H1 (cell line): ENCODE measurements around the gene BRPF3. TPM values are rescaled to one million over a fixed set of nuclear protein-coding genes. Genes with fewer than 3 reads are reported as not detected.

Experiments used
- CTCF ChIA-PET: fragments of 300-600 bp; sonication (Branson Sonifier 250); formaldehyde crosslinking; loops from one replicate; lab custom pipeline; 2021; ENCODE audit not compliant: partially characterized antibody; lab: Charles Lee
- POLR2A ChIA-PET: fragments of 300-600 bp; sonication (Branson Sonifier 250); formaldehyde crosslinking; loops from one replicate; lab custom pipeline; 2021; ENCODE audit warnings: inconsistent platforms; ENCODE audit not compliant: partially characterized antibody; lab: Charles Lee
- DNase-seq, 2 experiments: peaks; one replicate each; pipeline versions ENCODE4 v3.0.0 to v3.0.0-alpha.2; 2010 to 2022; ENCODE audit warnings: low spot score in 2 of 2, low read depth in 1 of 2, mixed read lengths in 1 of 2
- FAIRE-seq: peaks from 2 replicates; lab custom pipeline; 2011; peaks lifted over from hg19 to GRCh38; lab: Jason Lieb, UNC
- H2AFZ ChIP-seq: 2 replicates; pipeline ENCODE4 v1.8.1; 2012; ENCODE audit warnings: low read length, inconsistent platforms
- H2AK5ac ChIP-seq: 2 replicates; pipeline ENCODE4 v1.6.1; 2013; ENCODE audit warnings: low read depth, low read length
- H2BK120ac ChIP-seq: replicated peaks from 2 replicates; pipeline ENCODE3; 2013; ENCODE audit warnings: low read depth, low read length, inconsistent platforms
- H2BK12ac ChIP-seq: 2 replicates; pipeline ENCODE4 v1.6.1; 2013; ENCODE audit warnings: low read depth, low read length
- H2BK15ac ChIP-seq: 2 replicates; pipeline ENCODE4 v1.6.1; 2013; ENCODE audit warnings: low read length
- H2BK20ac ChIP-seq: 2 replicates; pipeline ENCODE4 v1.6.1; 2013; ENCODE audit warnings: low read length
- H2BK5ac ChIP-seq: 2 replicates; pipeline ENCODE4 v1.6.1; 2013; ENCODE audit warnings: low read depth, low read length
- H3K14ac ChIP-seq: 2 replicates; pipeline ENCODE4 v1.6.1; 2013; ENCODE audit warnings: inconsistent platforms; ENCODE audit not compliant: insufficient read length
- H3K18ac ChIP-seq: 2 replicates; pipeline ENCODE4 v1.6.1; 2013; ENCODE audit warnings: low read length; ENCODE audit errors: extremely low read depth
- H3K23ac ChIP-seq: 2 replicates; pipeline ENCODE4 v1.6.1; 2013; ENCODE audit warnings: inconsistent platforms; ENCODE audit not compliant: insufficient read length
- H3K23me2 ChIP-seq: 2 replicates; pipeline ENCODE4 v1.6.1; 2013; ENCODE audit warnings: low read depth, low read length
- H3K27ac ChIP-seq: 2 replicates; pipeline ENCODE4 v1.6.1; 2011; ENCODE audit warnings: low read depth, low read length, inconsistent platforms
- H3K27me3 ChIP-seq, 4 experiments: replicated peaks in 1 of 4; 1 replicate in 1 of 4; 2 replicates in 3 of 4; pipeline versions ENCODE4 v1.6.1 to v1.8.1; 2011 to 2013; ENCODE audit warnings: low read length in 3 of 4, mild to moderate bottlenecking in 3 of 4, inconsistent platforms in 2 of 4, mixed read lengths in 2 of 4, moderate library complexity in 1 of 4; ENCODE audit not compliant: control insufficient read depth in 3 of 4, insufficient read depth in 3 of 4; ENCODE audit errors: extremely low read depth in 1 of 4
- H3K36me3 ChIP-seq, 4 experiments: 2 replicates each; pipeline versions ENCODE4 v1.6.1 to v1.8.1; 2011 to 2013; ENCODE audit warnings: mild to moderate bottlenecking in 4 of 4, low read length in 3 of 4, moderate library complexity in 2 of 4, control low read depth in 1 of 4, inconsistent platforms in 1 of 4; ENCODE audit not compliant: insufficient read depth in 4 of 4, control insufficient read depth in 2 of 4
- H3K4ac ChIP-seq: replicated peaks from 2 replicates; pipeline ENCODE3; 2013; ENCODE audit warnings: low read length, low read depth, mixed read lengths, inconsistent platforms; ENCODE audit not compliant: insufficient read length
- H3K4me1 ChIP-seq, 4 experiments: replicated peaks in 1 of 4; 1 replicate in 1 of 4; 2 replicates in 3 of 4; pipeline versions ENCODE4 v1.6.1 to v1.8.1; 2011 to 2013; ENCODE audit warnings: low read length in 3 of 4, inconsistent platforms in 2 of 4, mixed read lengths in 1 of 4; ENCODE audit not compliant: insufficient read depth in 4 of 4, control insufficient read depth in 3 of 4
- H3K4me2 ChIP-seq, 2 experiments: 2 replicates each; pipeline versions ENCODE4 v1.6.1 to v1.8.1; 2011 to 2013; ENCODE audit warnings: low read depth in 2 of 2, low read length in 2 of 2, control low read depth in 1 of 2, inconsistent platforms in 1 of 2, mild to moderate bottlenecking in 1 of 2; ENCODE audit not compliant: insufficient read depth in 1 of 2
- H3K4me3 ChIP-seq, 4 experiments: fragments of 200-600, 300-600 bp in 1 of 4; sonication (generic), shearing (Covaris generic), sonication (Bioruptor Twin) in 1 of 4; 2 replicates each; pipeline versions ENCODE4 v1.5.1 to v1.8.1; 2011 to 2016; ENCODE audit warnings: low read length in 4 of 4, low read depth in 3 of 4, control low read depth in 2 of 4, inconsistent platforms in 2 of 4, mild to moderate bottlenecking in 2 of 4, mixed read lengths in 1 of 4, moderate library complexity in 1 of 4; ENCODE audit not compliant: insufficient read depth in 2 of 4; ENCODE audit errors: extremely low read depth in 1 of 4
- H3K56ac ChIP-seq: replicated peaks from 2 replicates; pipeline ENCODE3; 2013; ENCODE audit warnings: low read depth, mild to moderate bottlenecking, mixed read lengths, low read length, inconsistent platforms; ENCODE audit not compliant: insufficient read length
- H3K79me1 ChIP-seq: 2 replicates; pipeline ENCODE4 v1.6.1; 2013; ENCODE audit warnings: low read depth, low read length, control low read depth
- H3K79me2 ChIP-seq, 2 experiments: 2 replicates each; pipeline versions ENCODE4 v1.6.1 to v1.8.1; 2012 to 2013; ENCODE audit warnings: low read length in 2 of 2, mild to moderate bottlenecking in 2 of 2, inconsistent platforms in 1 of 2; ENCODE audit not compliant: insufficient read depth in 2 of 2, control insufficient read depth in 1 of 2
- H3K9ac ChIP-seq, 4 experiments: replicated peaks in 1 of 4; 1 replicate in 1 of 4; 2 replicates in 3 of 4; pipeline versions ENCODE4 v1.6.1 to v1.8.1; 2011 to 2013; ENCODE audit warnings: low read depth in 3 of 4, low read length in 3 of 4, control low read depth in 2 of 4, mild to moderate bottlenecking in 2 of 4, moderate library complexity in 2 of 4, inconsistent platforms in 1 of 4; ENCODE audit errors: extremely low read depth in 1 of 4
- H3K9me3 ChIP-seq, 2 experiments: 2 replicates each; pipeline versions ENCODE4 v1.6.1 to v1.8.1; 2012 to 2013; ENCODE audit warnings: mild to moderate bottlenecking in 2 of 2, moderate library complexity in 2 of 2, control low read depth in 1 of 2, inconsistent platforms in 1 of 2, low read depth in 1 of 2, low read length in 1 of 2, mixed read lengths in 1 of 2; ENCODE audit not compliant: insufficient read depth in 2 of 2
- H4K20me1 ChIP-seq, 2 experiments: replicated peaks in 1 of 2; 2 replicates each; pipeline versions ENCODE3 to v1.8.1; 2011 to 2013; ENCODE audit warnings: inconsistent platforms in 2 of 2, low read length in 2 of 2, mild to moderate bottlenecking in 1 of 2; ENCODE audit not compliant: insufficient read depth in 2 of 2, control insufficient read depth in 1 of 2
- H4K5ac ChIP-seq: 2 replicates; pipeline ENCODE4 v1.6.1; 2013; ENCODE audit warnings: low read length, low read depth, mixed read lengths, inconsistent platforms; ENCODE audit not compliant: insufficient read length
- H4K8ac ChIP-seq: 2 replicates; pipeline ENCODE4 v1.8.0; 2013; ENCODE audit warnings: mild to moderate bottlenecking, moderate library complexity, low read length, inconsistent platforms; ENCODE audit not compliant: insufficient read depth; ENCODE audit errors: extremely low read depth
- H4K91ac ChIP-seq: replicated peaks from 2 replicates; pipeline ENCODE3; 2013; ENCODE audit warnings: low read length, mixed read lengths, inconsistent platforms; ENCODE audit not compliant: insufficient read length
- BACH1 ChIP-seq: IDR thresholded peaks from 2 replicates; pipeline ENCODE4 v1.6.1; 2012; ENCODE audit warnings: low read length, improper control_type of control experiment
- CEBPB ChIP-seq: IDR thresholded peaks from 2 replicates; pipeline ENCODE4 v1.6.1; 2012; ENCODE audit warnings: low read depth, low read length
- CHD2 ChIP-seq: IDR thresholded peaks from 2 replicates; pipeline ENCODE4 v1.6.1; 2012; ENCODE audit warnings: low read length, improper control_type of control experiment
- POLR2A ChIP-seq, 2 experiments: IDR thresholded peaks; 1 replicate in 1 of 2; 2 replicates in 1 of 2; pipeline ENCODE4 v1.6.1; 2011; ENCODE audit warnings: low read depth in 2 of 2, low read length in 2 of 2, mild to moderate bottlenecking in 2 of 2; ENCODE audit errors: control extremely low read depth in 1 of 2
- SAP30 ChIP-seq: fragments of 300-600 bp; sonication (generic); IDR thresholded peaks from 2 replicates; pipeline ENCODE4 v1.7.1; 2012; ENCODE audit warnings: low read length, moderate library complexity, mild to moderate bottlenecking, inconsistent platforms; ENCODE audit not compliant: insufficient read depth, insufficient replicate concordance
- SIN3A ChIP-seq, 2 experiments: IDR thresholded peaks in 1 of 2; conservative IDR thresholded peaks in 1 of 2; 2 replicates each; pipeline ENCODE4 v1.6.1; 2011 to 2012; ENCODE audit warnings: low read length in 2 of 2, improper control_type of control experiment in 1 of 2, low read depth in 1 of 2, mild to moderate bottlenecking in 1 of 2
- SP1 ChIP-seq: IDR thresholded peaks from 2 replicates; pipeline ENCODE4 v1.6.1; 2011; ENCODE audit warnings: low read depth, low read length
- SP2 ChIP-seq: IDR thresholded peaks from 2 replicates; pipeline ENCODE4 v1.6.1; 2012; ENCODE audit warnings: mild to moderate bottlenecking, low read length, inconsistent platforms
- TAF1 ChIP-seq: IDR thresholded peaks from 2 replicates; pipeline ENCODE4 v1.6.1; 2011; ENCODE audit warnings: mild to moderate bottlenecking, low read depth, low read length
- TEAD4 ChIP-seq: IDR thresholded peaks from 2 replicates; pipeline ENCODE4 v1.6.1; 2012; ENCODE audit warnings: low read depth, low read length, inconsistent platforms, mixed read lengths
- ZNF274 ChIP-seq: IDR thresholded peaks from 2 replicates; pipeline ENCODE4 v1.7.0; 2012; ENCODE audit warnings: low read length, borderline replicate concordance; ENCODE audit errors: extremely low read depth
- WGBS, 2 experiments: shearing (Covaris generic) in 1 of 2; methylation state at CpG; one replicate each; pipeline versions ENCODE4 v1.1.6 to v1.1.7; 2013 to 2015; ENCODE audit warnings: low lambda C conversion rate in 2 of 2, mixed read lengths in 2 of 2, inconsistent platforms in 1 of 2, low coverage in 1 of 2, missing lambda C conversion rate in 1 of 2; ENCODE audit not compliant: insufficient replicate concordance in 2 of 2, insufficient coverage in 1 of 2, insufficient read length in 1 of 2; ENCODE audit errors: extremely low coverage in 1 of 2, missing lambda C conversion rate in 1 of 2; 5-methylcytosine and 5-hydroxymethylcytosine counted together
- polyA plus RNA-seq, 7 experiments: library from polyadenylated mRNA; depleted of rRNA in 3 of 7; stranded (reverse) in 5 of 7; unstranded in 2 of 7; fragments of >200 nt in 5 of 7; fragments of 200-250 nt in 2 of 7; gene quantifications; 1 replicate in 5 of 7; 2 replicates in 1 of 7; 4 replicates in 1 of 7; pipeline versions ENCODE4 v1.2.1 to v1.2.3, GENCODE V29; 2011 to 2013; ENCODE audit warnings: missing spikeins in 2 of 7, mixed read lengths in 2 of 7
- total RNA-seq: library from RNA; stranded (reverse); fragmentation: NEBNext Ultra II Directional; extraction: Animal tissue kit (Norgen Biotek cat#: 25700); gene quantifications from 2 replicates; pipeline ENCODE4 v1.2.1, GENCODE V29; 2021

The BRPF3 gene
- total and polyA plus RNA-seq, 2 of the 8 experiments (the other 6 are each of a cell fraction or from before 2014, with no cell fraction given) = 26.0 to 37.5 TPM

DNA sequence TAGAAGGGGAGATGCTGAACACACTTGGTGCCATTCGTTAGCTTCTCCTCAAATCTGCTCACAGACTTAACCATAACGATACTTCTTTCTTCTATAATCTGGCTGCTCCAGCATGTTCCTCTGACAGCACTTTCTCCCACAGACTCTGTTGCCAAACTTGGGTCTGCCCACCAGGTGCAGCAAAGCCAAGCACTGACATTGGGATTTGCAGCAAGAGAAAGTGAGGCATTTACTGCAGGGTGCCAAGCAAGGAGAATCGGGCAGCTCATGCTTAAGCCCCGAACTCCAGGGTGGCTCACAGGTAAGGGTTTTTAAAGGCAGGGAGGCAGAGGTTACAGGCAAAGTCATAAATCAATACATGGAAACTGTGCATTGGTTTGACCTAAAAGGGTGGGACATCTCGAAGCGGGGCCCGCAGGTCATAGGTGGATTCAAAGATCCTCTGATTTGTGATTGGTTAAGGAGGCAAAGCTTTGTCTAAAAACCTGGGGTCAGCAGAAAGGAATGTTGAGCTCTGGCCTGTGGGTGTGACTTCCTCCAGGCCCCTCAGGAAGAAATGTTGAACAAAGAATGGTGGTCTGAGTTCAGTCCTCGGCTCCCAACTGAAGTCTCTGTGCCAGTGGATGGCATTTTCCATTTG, 48.2 kb downstream of the BRPF3 start:
- TF ChIP-seq SIN3A (conservative IDR thresholded peaks at IDR 0.05 in 1 of 2, IDR thresholded peaks at IDR 0.05 in 1 of 2; ENCODE audit: low read depth in 1 of 2, low read length in 2 of 2) = no peak
- TF ChIP-seq SAP30 = no peak
- peak; percentile 64; the same call in 1 of the 2 replicates for TF ChIP-seq CHD2
- no peak for TF ChIP-seq ZNF274
- no peak for TF ChIP-seq TEAD4
- peak; percentile 79 for TF ChIP-seq SP1
- no peak for TF ChIP-seq BACH1
- TF ChIP-seq TAF1 = peak; percentile 35; the same call in 1 of the 2 replicates
- peak; percentile 20 to 42; a peak in 2 of 3 replicates for TF ChIP-seq POLR2A (IDR thresholded peaks at IDR 0.05; ENCODE audit: control extremely low read depth in 1 of 2, low read depth in 2 of 2, low read length in 2 of 2)
- no peak for TF ChIP-seq CEBPB
- peak; percentile 28; the same call in 1 of the 2 replicates for TF ChIP-seq SP2
- Histone ChIP-seq H3K4ac (peak overlapping the region; percentile 9), H2BK120ac (peak overlapping the region; percentile 36), H3K27ac (no peak overlapping the region), H2BK15ac (peak overlapping the region; percentile 50; the same call in 1 of the 2 replicates), H4K8ac (no peak overlapping the region), H3K14ac (no peak overlapping the region), H4K5ac (no peak overlapping the region), H3K9ac (no peak overlapping the region), H2AFZ (peak overlapping the region; percentile 77), H3K36me3 (no peaks in the 10 kb centered on the region), H3K23ac (no peak overlapping the region), H3K23me2 (peaks cover 2% of the 10 kb centered on the region), H3K4me1 (peaks cover 6 to 16% (median 12%) of the 10 kb centered on the region in 4 experiments), H4K20me1 (no peaks in the 10 kb centered on the region), H2BK5ac (peak overlapping the region; percentile 36; the same call in 1 of the 2 replicates), H3K9me3 (no peaks in the 10 kb centered on the region), H3K18ac (peak overlapping the region; percentile 88; the same call in 1 of the 2 replicates), H3K4me2 (no peak overlapping the region), H2AK5ac (peak overlapping the region; percentile 96; the same call in 1 of the 2 replicates), H2BK12ac (peak overlapping the region; percentile 65), H3K56ac (no peak overlapping the region), H2BK20ac (peak overlapping the region; percentile 80), H3K79me2 (no peaks in the 10 kb centered on the region), H3K27me3 (no peaks in the 10 kb centered on the region; a peak in 1 of 7 replicates), H4K91ac (peak overlapping the region; percentile 91), H3K79me1 (no peaks in the 10 kb centered on the region), H3K4me3 (no peak overlapping the region)
- DNase-seq = peak in 1 of 2 experiments; percentile 63
- CTCF ChIA-PET = interaction anchor here (0.8 to 2.4 kb wide), 13 partner anchors 9 to 116 kb away, joined by 3 to 13 read pairs (median 4); no protein-coding TSS in a partner anchor
- POLR2A ChIA-PET = interaction anchor here (1.0 to 1.8 kb wide), 4 partner anchors 21 to 53 kb away, joined by 3 to 6 read pairs (median 5); no protein-coding TSS in a partner anchor
- peak; percentile 72 for FAIRE-seq
- 83% methylated on average over 8 of the region's 8 CpGs; no CpG with 5 or more reads in 1 of the 2 experiments for WGBS, 2 experiments
